Ovary (tissue), 9 donors: ENCODE results near the gene SNX8. TPM values are rescaled to one million over a fixed set of nuclear protein-coding genes. Genes with fewer than 3 reads are reported as not detected.

Source experiments
- DNase-seq, 5 donors: peaks; one replicate each; pipeline ENCODE4 v3.0.0-alpha.2; 2019 to 2020
- H3K27ac ChIP-seq, 2 donors: fragments of 200-600 bp; one replicate each; pipeline versions ENCODE4 v1.5.1 to v1.8.0; 2019 to 2022
- H3K27me3 ChIP-seq: fragments of 200-600 bp; one replicate; pipeline ENCODE4 v1.8.0; 2022
- H3K36me3 ChIP-seq: fragments of 200-600 bp; sonication (generic); one replicate; pipeline ENCODE4 v1.5.1; 2019
- H3K4me1 ChIP-seq: one replicate; pipeline ENCODE4 v1.8.1; 2013; ENCODE audit warnings: mild to moderate bottlenecking, moderate library complexity; ENCODE audit not compliant: insufficient read depth
- H3K4me3 ChIP-seq: fragments of 200-600 bp; sonication (generic); one replicate; pipeline ENCODE4 v1.5.1; 2017
- H3K9me3 ChIP-seq, 2 donors: fragments of 200-600 bp in 1 of 2; sonication (generic) in 1 of 2; one replicate each; pipeline versions ENCODE4 v1.5.1 to v1.8.1; 2013 to 2019; ENCODE audit warnings: mild to moderate bottlenecking in 1 of 2, moderate library complexity in 1 of 2
- EP300 ChIP-seq: sonication (generic); formaldehyde crosslinking; IDR thresholded peaks from one replicate; pipeline ENCODE4 v1.6.1; 2017; ENCODE audit warnings: antibody characterized with exemption
- POLR2A ChIP-seq: fragments of 450-650 bp; IDR thresholded peaks from one replicate; pipeline ENCODE4 v1.6.1; 2017; ENCODE audit warnings: antibody characterized with exemption, mild to moderate bottlenecking, moderate library complexity
- WGBS, 3 donors: extraction: QIAGEN DNeasy Blood & Tissue Kit in 1 of 3; methylation state at CpG; one replicate each; pipeline versions ENCODE4 v1.1.5 to v1.1.7; 2013 to 2017; 5-methylcytosine and 5-hydroxymethylcytosine counted together
- intact Hi-C, 4 donors: fragments of 100-400 bp; cut with DNase I; formaldehyde crosslinking; loops; one replicate each; pipeline versions ENCODE4 v1.11.0 to v1.15.1; 2022 to 2023
- polyA plus RNA-seq, 2 donors: library from polyadenylated mRNA; stranded (reverse); fragments of 200-250 nt in 1 of 2; fragments of 350-450 nt in 1 of 2; fragmentation: Illumina TruSeq in 1 of 2; extraction: RNeasy Lipid Tissue Mini Kit (QIAGEN cat#74804) in 1 of 2; gene quantifications; one replicate each; pipeline ENCODE4 v1.2.3, GENCODE V29; 2013 to 2014
- total RNA-seq, 7 donors: library from RNA; depleted of rRNA in 2 of 7; stranded (reverse); fragments of >200 nt in 2 of 7; fragmentation: NEBNext Ultra II Directional in 3 of 7; extraction: Animal tissue kit (Norgen Biotek cat#: 25700) in 3 of 7; gene quantifications; one replicate each; pipeline versions ENCODE4 v1.1.0 to v1.2.4, GENCODE V29; 2016 to 2023
- TF ChIP-seq, protein P1 (sequence below), 3 donors: fragments of 450-650 bp in 2 of 3; fragments of 200-600 bp in 1 of 3; IDR thresholded peaks; one replicate each; pipeline versions ENCODE4 v1.5.1 to v1.8.0; 2016 to 2022; ENCODE audit warnings: antibody characterized with exemption in 3 of 3, mild to moderate bottlenecking in 1 of 3
- donor health status: DM: no; HTN: no; CAD: no; lungs with moderate emphysema.
- donor health status: DM: no; HTN: no; CAD: no.
- donor health status: Bipolar disorder and iron deficiency.
- donor health status: DM: yes; HTN: yes; CAD: no.
- donor health status: DM: no; HTN: no; CAD: no.
- donor health status: DM: yes; HTN: yes; CAD: no.

The SNX8 gene
- total and polyA plus RNA-seq, 9 donors: 3.2 to 37.2 (median 19.2) TPM

DNA sequence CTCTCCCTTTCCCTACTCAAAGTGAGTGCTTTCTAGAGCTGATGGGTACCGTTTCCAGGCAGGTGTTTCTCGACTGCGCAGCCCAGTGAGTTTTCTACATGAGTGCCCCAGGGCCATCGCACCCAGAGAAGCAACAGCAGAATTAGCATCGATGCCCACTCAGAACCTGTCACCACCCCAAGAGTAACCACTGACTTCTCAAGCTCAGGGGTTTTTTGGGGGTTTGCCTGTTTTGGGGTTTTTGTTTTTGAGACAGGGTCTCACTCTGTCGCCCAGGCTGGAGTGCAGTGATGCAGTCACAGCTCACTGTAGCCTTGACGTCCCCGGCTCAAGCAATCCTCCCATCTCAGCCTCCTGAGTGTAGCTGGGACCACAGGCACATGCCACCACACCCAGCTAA is 25.7 kb downstream of the SNX8 start:
- Histone ChIP-seq H3K27me3 (no peaks in the 10 kb centered on the region), H3K36me3 (no peaks in the 10 kb centered on the region), H3K9me3 (no peaks in the 10 kb centered on the region), H3K4me1 (peaks cover 3% of the 10 kb centered on the region), H3K27ac (no peak overlapping the region), H3K4me3 (no peak overlapping the region)
- intact Hi-C loops: no loop called here
- DNase-seq: no peak
- TF ChIP-seq, protein P1, sequence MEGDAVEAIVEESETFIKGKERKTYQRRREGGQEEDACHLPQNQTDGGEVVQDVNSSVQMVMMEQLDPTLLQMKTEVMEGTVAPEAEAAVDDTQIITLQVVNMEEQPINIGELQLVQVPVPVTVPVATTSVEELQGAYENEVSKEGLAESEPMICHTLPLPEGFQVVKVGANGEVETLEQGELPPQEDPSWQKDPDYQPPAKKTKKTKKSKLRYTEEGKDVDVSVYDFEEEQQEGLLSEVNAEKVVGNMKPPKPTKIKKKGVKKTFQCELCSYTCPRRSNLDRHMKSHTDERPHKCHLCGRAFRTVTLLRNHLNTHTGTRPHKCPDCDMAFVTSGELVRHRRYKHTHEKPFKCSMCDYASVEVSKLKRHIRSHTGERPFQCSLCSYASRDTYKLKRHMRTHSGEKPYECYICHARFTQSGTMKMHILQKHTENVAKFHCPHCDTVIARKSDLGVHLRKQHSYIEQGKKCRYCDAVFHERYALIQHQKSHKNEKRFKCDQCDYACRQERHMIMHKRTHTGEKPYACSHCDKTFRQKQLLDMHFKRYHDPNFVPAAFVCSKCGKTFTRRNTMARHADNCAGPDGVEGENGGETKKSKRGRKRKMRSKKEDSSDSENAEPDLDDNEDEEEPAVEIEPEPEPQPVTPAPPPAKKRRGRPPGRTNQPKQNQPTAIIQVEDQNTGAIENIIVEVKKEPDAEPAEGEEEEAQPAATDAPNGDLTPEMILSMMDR (IDR thresholded peaks at IDR 0.05): no peak
- TF ChIP-seq POLR2A (no peak), EP300 (no peak)
- 89 to 91% (median 89%) methylated on average over 8 of the region's 8 CpGs for WGBS, 3 donors

DNA sequence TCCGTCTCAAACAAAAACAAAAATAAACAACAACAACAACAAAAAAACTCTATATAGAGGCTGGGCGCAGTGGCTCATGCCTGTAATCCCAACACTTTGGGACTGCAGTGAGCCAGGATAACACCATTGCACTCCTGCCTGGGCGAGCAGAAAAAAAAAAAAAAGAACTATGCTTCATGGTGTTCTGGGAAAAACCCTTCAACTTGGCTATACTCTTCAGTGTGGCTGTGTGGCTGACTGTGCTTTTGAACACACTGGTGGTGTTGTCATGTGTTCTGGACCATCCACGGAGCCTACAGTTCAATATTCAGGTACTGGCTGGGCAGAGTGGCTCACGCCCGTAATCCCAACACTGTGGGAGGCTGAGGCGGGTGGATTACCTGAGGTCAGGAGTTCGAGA is 26.5 kb downstream of the SNX8 start:
- Histone ChIP-seq H3K9me3 (no peaks in the 10 kb centered on the region), H3K4me1 (peaks cover 3% of the 10 kb centered on the region), H3K27me3 (no peaks in the 10 kb centered on the region), H3K36me3 (no peaks in the 10 kb centered on the region), H3K4me3 (no peak overlapping the region), H3K27ac (no peak overlapping the region)
- intact Hi-C loops: no loop called here
- 93 to 98% (median 96%) methylated on average over 8 of the region's 8 CpGs for WGBS, 3 donors
- DNase-seq: no peak
- TF ChIP-seq EP300 (no peak), POLR2A (no peak)
- TF ChIP-seq, protein P1 (IDR thresholded peaks at IDR 0.05): no peak

DNA sequence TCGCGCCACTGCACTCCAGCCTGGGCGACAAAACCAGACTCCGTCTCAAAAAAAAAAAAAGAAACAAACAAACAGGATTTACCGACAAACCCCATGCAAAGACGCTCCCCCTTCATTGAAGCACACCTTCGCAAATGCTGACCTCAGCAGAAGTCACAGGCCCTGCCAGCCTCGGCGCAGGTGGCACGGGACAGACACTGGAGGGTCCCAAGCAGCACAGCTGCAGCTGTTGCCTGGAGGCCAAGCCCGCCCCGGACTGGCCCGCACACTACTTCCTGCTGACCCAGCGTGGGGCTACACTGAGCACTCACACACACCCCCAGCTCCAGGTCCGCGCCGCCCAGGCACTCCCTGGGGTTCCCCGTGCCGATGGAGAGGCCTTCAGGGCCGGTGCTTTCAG is 31.2 kb downstream of the SNX8 start:
- H3K36me3 ChIP-seq: no peaks in the 10 kb centered on the region
- intact Hi-C loops: no loop called here
- H3K4me3 ChIP-seq: no peak overlapping the region
- no peak for TF ChIP-seq EP300
- TF ChIP-seq POLR2A: no peak
- TF ChIP-seq, protein P1 (IDR thresholded peaks at IDR 0.05): no peak
- 92 to 95% (median 92%) methylated on average over 14 to 20 of the region's 20 CpGs for WGBS, 3 donors
- H3K27me3 ChIP-seq: no peaks in the 10 kb centered on the region
- DNase-seq: no peak
- no peaks in the 10 kb centered on the region for H3K9me3 ChIP-seq
- H3K4me1 ChIP-seq: peaks cover 11% of the 10 kb centered on the region
- no peak overlapping the region for H3K27ac ChIP-seq

DNA sequence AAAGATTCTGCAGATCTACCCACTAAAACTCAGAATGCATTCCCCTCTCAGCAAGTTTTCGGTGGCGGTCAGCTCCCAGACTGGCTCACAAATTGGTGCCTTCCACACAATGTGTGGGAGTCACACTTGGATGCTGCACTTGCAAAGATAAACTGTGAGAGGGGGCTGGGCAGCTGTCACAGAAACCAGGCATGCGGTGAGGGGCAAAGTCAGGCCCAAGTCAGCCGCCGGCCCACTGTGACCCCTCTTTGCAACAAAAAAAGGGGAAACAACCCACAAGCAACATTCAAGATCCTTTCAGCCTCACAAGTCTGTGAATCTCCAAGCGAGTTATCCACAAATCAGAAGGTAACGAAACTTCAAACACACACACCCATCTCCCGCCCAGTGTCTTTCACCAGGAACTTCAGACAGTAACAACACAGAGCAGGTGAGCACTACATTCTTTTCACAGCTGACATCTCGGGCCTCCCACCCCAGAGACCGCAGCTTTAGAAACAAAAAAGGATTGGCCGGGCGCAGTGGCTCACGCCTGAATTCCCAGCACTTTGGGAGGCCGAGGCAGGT is 32.0 kb downstream of the SNX8 start:
- no peak overlapping the region for H3K4me3 ChIP-seq
- intact Hi-C loops: no loop called here
- no peaks in the 10 kb centered on the region for H3K36me3 ChIP-seq
- no peak for DNase-seq
- H3K4me1 ChIP-seq: peaks cover 11% of the 10 kb centered on the region
- TF ChIP-seq, protein P1 (IDR thresholded peaks at IDR 0.05): no peak
- no peak for TF ChIP-seq EP300
- TF ChIP-seq POLR2A: no peak
- no peaks in the 10 kb centered on the region for H3K27me3 ChIP-seq
- peak overlapping the region in 1 of 2 donors; percentile 53 for H3K27ac ChIP-seq
- WGBS, 3 donors: 57 to 63% (median 62%) methylated on average over 14 of the region's 14 CpGs
- no peaks in the 10 kb centered on the region for H3K9me3 ChIP-seq
